ENCODE data around the gene XIRP2.

DNA sequence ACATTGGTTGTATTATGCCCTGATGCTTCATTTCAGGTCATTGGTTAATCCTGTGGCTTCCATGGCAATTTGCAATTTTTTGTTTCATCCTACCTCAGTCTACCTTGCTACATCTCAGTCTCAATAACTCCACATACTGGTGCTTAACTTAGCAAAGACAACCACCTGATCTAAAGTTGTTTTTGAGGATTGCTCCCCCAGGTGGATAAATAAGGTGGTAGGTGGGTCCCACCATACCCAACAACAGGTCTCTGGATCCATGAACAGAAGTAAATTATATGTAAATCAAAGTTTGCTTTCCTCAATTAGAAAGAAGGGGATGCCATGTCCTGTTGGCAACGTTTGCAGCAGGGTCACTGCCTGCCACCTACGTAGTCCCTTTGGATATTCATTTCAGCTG lies 7.0 kb downstream of the XIRP2 start:
- TF ChIP-seq, protein P1, sequence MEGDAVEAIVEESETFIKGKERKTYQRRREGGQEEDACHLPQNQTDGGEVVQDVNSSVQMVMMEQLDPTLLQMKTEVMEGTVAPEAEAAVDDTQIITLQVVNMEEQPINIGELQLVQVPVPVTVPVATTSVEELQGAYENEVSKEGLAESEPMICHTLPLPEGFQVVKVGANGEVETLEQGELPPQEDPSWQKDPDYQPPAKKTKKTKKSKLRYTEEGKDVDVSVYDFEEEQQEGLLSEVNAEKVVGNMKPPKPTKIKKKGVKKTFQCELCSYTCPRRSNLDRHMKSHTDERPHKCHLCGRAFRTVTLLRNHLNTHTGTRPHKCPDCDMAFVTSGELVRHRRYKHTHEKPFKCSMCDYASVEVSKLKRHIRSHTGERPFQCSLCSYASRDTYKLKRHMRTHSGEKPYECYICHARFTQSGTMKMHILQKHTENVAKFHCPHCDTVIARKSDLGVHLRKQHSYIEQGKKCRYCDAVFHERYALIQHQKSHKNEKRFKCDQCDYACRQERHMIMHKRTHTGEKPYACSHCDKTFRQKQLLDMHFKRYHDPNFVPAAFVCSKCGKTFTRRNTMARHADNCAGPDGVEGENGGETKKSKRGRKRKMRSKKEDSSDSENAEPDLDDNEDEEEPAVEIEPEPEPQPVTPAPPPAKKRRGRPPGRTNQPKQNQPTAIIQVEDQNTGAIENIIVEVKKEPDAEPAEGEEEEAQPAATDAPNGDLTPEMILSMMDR (IDR thresholded peaks at IDR 0.05; ENCODE audit: insufficient read depth, low read depth, low read length) = no peak
- no peak for TF ChIP-seq EZH2 (IDR thresholded peaks at IDR 0.05; ENCODE audit: insufficient read depth, low read length)
